ENCODE results near the gene FAM83F.
"Not testable (repeated sequence)": the region's sequence is repeated elsewhere in the genome, so short reads cannot be mapped to it uniquely, and the experiment has no call there.

- TF ChIP-seq EP300, CTCF, POLR2A (IDR thresholded peaks at IDR 0.05): not testable (repeated sequence)
These were observed 30.3 kb downstream of the FAM83F start for GRCh38 chr22:40025062-40025379.

All from ovary (tissue), 3 donors.